Measurements from ENCODE around the gene ANO3.

ANO3 gene

DNA sequence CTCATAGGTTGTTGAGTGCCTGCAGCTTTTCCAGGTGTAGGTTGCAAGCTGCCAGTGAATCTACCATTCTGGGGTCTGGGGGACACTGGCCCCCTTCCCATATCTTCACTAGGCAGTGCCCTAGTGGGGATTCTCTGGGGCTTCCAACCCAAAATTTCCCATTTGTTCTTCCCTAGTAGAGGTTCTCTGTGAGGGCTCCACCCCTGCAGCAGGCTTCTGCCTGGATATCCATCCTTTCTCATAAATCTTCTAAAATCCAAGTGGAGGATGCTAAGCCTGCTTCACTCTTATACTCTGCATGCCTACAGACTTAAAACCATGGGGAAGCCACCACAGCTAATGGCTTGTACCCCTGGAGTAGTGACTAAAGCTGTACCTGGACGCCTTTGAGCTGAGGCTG, 33.4 kb downstream of the ANO3 start:
- no peak for DNase-seq

GRCh38 chr11:26377619-26378018, 45.7 kb downstream of the ANO3 start:
- no peak for DNase-seq

GRCh38 chr11:26399336-26399735, 67.4 kb downstream of the ANO3 start:
- no peak for DNase-seq

- no peak for DNase-seq
These were observed 78.9 kb downstream of the ANO3 start for GRCh38 chr11:26410706-26411366.

GRCh38 chr11:26412955-26413354, 81.0 kb downstream of the ANO3 start:
- DNase-seq: no peak

DNA sequence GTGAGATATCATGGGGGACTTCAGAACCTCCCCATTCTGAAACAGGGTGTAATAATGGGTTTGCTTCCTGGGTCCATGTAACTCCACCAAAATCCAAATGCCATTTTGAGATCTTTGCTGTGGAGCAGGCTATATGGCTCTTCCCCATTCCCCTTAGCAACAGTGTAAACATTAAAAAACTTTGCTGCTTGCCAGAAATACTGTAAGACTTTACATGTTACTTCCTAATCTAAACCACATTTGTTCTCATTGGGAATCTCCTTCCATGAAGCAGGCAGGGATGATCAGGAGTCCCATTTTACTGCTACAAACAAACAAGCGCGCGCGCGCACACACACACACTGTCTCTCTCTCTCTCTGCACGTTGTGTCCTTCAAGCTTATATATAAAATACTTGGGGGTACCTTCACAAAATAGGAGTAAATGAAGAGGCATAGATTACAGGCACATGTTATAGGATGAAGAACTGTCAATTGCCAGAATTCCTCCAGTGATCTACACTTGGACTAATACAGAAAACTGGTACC, 86.5 kb downstream of the ANO3 start:
- DNase-seq: no peak

DNA sequence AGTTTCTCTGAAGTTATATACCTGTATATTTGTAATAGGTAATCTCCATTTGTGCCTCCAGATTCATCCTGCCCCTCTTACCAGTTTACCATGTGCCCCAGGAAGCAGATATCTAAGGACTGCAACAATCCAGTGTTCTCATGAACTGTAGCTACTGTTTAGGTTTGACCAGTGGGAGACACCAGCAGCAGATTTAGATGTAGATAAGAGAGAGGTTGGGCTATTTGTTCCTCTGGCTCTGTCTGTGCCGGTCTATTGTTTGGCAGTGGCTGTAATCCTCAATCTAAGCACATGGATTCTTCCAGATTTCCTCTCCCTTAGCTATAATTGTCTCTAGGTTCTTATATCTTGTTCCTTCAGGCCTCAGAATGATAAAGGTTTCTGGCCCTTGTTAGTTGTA, 88.4 kb downstream of the ANO3 start:
- no peak for DNase-seq

DNA sequence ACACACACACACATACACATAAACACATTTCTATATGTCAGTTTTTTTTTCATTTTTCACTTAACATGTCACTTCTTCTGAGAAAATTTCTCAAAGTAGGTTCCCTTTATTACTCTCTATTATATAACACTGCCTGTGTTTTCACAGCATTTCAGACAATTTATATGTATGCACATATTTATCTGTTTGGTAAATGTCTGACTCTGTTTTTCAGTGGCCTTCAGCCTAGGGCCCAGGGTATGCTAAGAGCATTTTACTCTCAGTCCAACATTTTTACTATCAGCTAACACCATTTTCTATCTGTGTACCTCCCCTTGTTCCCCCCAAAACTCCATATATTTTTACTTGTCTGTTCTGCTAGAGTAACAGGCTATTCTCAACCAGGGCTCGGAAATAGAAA, 92.3 kb downstream of the ANO3 start:
- DNase-seq: no peak

DNA sequence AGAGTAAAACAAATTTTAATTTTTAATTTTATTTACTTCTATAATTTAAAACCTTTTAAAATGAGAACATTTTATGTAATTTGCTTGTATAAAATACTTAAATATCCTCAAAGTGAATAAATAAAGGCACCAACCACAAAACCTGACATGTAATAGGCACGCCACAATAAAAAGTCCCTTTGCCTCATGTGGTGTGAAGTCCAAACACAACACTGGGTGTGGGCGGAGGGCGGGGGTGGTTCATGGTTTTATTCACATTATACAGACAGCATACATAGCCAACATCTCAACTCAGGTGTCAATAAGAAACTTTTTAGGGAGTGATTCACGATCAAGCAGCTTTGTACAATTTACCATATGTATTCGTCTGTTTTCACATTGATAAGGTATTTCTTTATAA, 107.9 kb downstream of the ANO3 start:
- no peak for DNase-seq

- no peak for DNase-seq
These were observed 110.2 kb downstream of the ANO3 start for GRCh38 chr11:26442131-26442530.

DNA sequence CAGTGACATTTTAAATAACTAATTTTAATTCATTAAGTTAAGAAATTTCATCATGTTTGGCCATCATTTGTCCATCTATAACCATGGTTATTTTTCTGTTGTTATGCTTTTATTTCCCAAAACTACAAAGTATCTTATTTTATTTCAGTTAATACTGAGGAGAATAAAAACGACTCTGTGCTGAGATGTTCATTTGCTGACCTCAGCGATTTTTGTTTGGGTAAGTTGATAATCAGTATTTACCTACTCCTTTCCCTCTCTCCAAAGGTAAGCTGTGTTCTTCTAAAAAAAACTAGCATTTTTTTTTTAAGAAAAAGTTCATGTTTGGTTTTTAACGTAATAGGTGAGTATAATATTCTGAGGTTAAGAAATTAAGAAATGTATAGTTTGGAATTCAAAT, 111.7 kb downstream of the ANO3 start:
- no peak for DNase-seq

GRCh38 chr11:26457636-26458035, 125.7 kb downstream of the ANO3 start:
- DNase-seq: no peak

DNA sequence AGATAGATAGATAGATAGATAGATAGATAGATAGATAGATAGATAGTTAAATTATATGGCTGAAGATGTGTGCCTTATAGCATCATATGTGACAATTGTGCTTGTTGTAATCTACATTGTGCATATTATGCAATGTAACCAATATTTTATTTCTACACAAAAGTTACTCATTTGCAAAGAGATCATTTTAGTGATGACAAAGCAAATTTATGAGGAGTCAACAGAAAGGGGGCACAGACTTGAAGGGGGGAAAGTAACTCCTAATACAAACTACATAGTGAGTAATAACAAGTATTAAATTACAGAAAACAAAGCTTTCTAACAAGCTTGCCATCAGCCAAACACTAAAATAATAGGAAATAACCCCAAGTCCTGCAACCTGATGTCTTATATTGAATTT, 133.3 kb downstream of the ANO3 start:
- DNase-seq: no peak

DNA sequence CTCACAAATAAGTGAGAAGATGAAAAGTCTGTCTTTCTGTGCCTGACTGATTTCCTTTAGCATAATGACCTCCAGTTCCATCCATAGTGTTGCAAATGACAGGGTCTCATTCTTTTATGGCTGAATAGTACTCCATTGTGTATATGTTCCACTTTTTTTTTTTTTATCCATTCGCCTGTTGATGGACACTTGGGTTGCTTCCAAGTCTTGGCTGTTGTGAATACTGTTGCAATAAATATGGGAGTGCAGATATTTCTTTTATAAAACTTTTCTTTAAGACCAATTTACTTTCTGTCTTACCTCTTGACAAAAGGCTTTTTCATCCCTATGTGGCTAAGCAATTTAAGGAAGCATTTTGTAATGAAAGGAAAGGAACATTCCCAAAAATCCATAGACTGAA, 135.6 kb downstream of the ANO3 start:
- no peak for DNase-seq

GRCh38 chr11:26470992-26471391, 139.1 kb downstream of the ANO3 start:
- DNase-seq: no peak

DNA sequence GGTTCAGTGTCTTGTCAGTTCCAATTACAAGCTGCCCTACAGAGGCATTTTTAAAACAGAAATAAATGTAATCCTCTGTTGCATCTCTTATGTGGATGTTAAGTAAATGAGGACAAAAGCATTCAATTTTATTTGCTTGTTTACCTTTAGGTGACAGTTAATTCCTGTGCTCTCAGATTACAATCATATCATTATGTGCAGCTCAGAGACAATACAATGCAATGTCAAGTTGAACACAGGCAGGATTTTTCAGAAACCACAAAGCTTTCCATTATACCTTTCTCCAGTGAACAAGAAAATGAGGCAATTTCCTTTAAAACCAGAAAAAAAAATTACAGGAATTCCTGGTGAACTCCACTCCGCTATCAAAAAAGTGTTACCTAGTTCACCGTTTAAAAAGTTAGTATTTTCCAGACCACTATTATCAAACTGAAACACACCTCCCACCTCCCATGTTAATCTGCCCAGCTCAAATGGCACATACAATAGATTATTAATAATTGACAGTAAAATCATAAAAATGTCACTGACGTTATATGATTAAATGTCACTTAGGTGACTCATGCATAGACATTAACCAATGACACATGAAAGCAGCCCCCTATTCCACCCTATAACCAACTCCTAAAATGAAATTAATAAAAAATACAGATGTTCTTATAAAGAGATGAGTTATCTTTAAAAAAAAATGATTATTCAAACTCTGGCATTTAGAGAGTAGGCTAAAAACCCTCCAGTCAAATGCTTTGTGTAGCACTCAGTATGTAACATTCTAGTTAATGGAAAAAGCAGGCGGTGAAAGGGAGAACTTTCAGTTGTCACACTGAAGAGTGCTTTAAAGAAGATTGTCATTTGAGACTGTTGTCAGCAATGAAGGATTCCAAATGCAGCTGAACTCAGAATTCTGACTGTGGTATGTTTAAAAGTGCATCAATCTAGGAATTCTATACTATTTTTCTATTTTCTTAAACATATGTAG, 141.6 kb downstream of the ANO3 start:
- DNase-seq: no peak

- no peak for DNase-seq
These were observed 142.5 kb downstream of the ANO3 start for GRCh38 chr11:26474401-26474800.

GRCh38 chr11:26477396-26477795, 145.5 kb downstream of the ANO3 start:
- DNase-seq: no peak

- DNase-seq: no peak
These were observed 146.8 kb downstream of the ANO3 start for GRCh38 chr11:26478710-26479109.

GRCh38 chr11:26480041-26480440, 148.1 kb downstream of the ANO3 start:
- DNase-seq: no peak

GRCh38 chr11:26483108-26483507, 151.2 kb downstream of the ANO3 start:
- DNase-seq: no peak

DNA sequence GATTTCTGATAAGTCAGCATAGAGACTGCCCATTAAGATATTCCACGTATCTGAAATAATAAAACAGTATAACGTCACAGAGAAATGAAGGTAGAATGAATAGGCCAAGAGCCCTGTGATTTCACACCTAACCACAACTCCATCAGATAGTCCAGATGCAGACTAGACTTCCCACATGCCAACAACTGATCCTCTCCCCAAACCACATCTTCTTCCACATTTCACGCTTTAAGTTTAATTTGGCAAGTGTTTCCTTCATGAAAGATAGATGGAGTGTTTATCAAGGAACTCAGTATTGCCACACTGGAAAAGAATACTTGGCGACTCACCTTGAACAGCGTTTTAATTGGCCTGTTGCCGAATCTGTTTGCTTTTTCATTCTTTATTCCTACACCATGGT, 158.6 kb downstream of the ANO3 start:
- no peak for DNase-seq

DNA sequence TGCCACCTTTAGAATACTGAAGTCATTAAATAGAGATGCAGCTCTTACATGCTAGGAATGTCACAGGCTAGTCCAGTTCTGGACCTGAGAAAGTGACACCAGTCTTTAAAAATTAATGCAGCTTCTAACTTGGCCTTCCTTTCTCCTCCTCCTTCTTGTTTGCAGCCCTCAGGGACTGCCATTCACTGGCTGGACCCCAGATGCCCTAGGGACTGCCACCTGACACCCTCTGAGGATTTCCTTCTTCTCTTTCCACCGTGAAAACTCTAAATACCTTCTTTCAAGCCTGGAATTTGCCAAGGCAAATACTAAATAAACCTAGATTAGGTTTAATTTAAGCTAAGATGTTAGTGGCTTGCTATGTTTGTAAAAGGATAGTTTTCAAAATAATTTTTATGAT, 161.7 kb downstream of the ANO3 start:
- DNase-seq: no peak

DNA sequence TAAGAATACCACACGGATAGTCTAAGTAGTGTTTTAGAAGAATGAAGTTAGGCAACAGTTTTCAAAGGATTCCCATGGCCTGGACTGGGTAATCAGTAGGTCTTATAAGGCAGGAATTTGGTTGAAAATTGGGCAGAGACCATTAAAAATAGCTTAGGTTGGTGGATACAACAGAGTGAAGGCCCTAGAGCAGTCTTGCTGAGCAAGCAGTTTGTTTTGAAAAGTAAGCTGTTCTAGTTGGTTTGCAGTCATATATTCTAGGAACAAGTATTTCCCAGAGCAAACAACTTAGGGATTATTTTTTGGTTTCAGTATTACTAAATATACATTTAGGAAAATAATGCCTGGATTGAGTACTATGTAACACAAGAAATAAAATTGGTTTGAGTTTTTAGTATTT, 175.3 kb downstream of the ANO3 start:
- no peak for DNase-seq

All from NCI-H226 (cell line).